ENCODE data around the gene ECE1.

- no peak for TF ChIP-seq CTCF (IDR thresholded peaks at IDR 0.05; ENCODE audit: extremely low read depth in 1 of 2, insufficient read depth in 1 of 2, low read depth in 1 of 2, low read length in 2 of 2)
- no peak for TF ChIP-seq POLR2AphosphoS5 (IDR thresholded peaks at IDR 0.05; ENCODE audit: insufficient read depth, low read depth, low read length)
- no peak for TF ChIP-seq POLR2A (IDR thresholded peaks at IDR 0.05; ENCODE audit: low read depth, low read length)
- TF ChIP-seq MAX (IDR thresholded peaks at IDR 0.05; ENCODE audit: insufficient read depth, insufficient read length), result no peak
Measured at GRCh38 chr1:21229246-21230000, 60.8 kb downstream of the ECE1 start.
